ENCODE results near the gene SMYD3. TPM values are rescaled to one million over a fixed set of nuclear protein-coding genes. Genes with fewer than 3 reads are reported as not detected.

Gene SMYD3
- total and polyA plus RNA-seq, 10 of the 15 experiments (the other 5 are each of a cell fraction or from before 2014, with no cell fraction given): 18.3 to 54.0 (median 24.8) TPM

DNA sequence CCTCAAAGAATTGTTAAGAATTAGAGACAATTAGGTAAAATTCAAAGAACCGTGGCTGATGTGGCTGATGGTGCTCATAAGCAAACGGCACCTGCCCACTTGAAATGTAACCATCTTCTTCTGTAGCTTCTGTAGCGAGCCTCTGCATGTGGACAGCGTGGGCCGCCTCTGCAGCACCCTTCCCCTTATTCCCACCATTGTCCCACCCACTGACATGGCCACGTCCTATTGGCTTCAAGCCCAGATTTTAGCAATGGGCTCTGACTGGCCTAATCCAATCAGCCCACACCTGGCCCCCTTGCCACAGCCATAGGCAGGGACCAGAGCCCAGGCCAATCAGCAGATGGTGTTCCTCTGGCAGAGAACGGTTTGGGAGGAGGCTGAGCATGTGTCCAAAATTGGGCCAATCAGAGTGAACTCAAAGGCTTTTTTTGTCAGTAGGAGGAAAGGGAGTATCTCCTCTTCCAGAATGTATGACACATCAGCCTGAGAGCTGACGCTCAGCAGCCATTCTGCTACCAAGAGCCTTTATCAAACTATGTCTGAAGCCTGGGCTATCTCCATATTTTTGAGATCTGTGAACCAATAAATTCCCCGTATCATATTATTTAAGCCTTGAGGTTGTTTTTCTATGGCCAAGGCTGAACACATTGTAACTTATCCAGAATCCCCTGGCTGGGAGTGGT lies 518.5 kb downstream of the SMYD3 start:
- peaks cover 16% of the 10 kb centered on the region for H3K4me1 ChIP-seq (ENCODE audit: control insufficient read depth, insufficient read depth, low read length)
- intact Hi-C loops (cut with micrococcal nuclease; ENCODE audit: unreplicated experiment): no loop called here
- no peak overlapping the region for H2AFZ ChIP-seq (ENCODE audit: control insufficient read depth, low read depth, low read length)
- no peaks in the 10 kb centered on the region for H3K36me3 ChIP-seq (ENCODE audit: control insufficient read depth in 2 of 2, insufficient read depth in 2 of 2, low read length in 1 of 2)
- ChIA-PET SMC1A (ENCODE audit: uncharacterized antibody, unreplicated experiment) (interaction anchor here (0.7 to 3.4 kb wide), 4 partner anchors 11 to 92 kb away, joined by 3 to 11 read pairs (median 6); no protein-coding TSS in a partner anchor), CTCF (interaction anchor here (0.5 to 1.3 kb wide), 4 partner anchors 8 to 337 kb away, joined by 3 to 4 read pairs (median 3); no protein-coding TSS in a partner anchor), RAD21 (ENCODE audit: unreplicated experiment) (interaction anchor here (0.6 kb wide), 1 partner anchor 342 kb away, joined by 4 read pairs; no protein-coding TSS in a partner anchor), POLR2A (interaction anchor here (1.7 kb wide), 1 partner anchor 36 kb away, joined by 3 read pairs; no protein-coding TSS in a partner anchor)
- no peak overlapping the region for H3K4me3 ChIP-seq
- WGBS (ENCODE audit: insufficient coverage, insufficient replicate concordance, low lambda C conversion rate, missing lambda C conversion rate): 92% methylated on average over 9 of the region's 9 CpGs
- ATAC-seq (no peak), DNase-seq (ENCODE audit: low read depth, low spot score) (no peak), FAIRE-seq (no peak)
- H3K9ac ChIP-seq (ENCODE audit: control insufficient read depth, insufficient read depth, low read length): no peak overlapping the region
- H4K20me1 ChIP-seq (ENCODE audit: control insufficient read depth, insufficient read depth): no peaks in the 10 kb centered on the region
- H3K4me2 ChIP-seq (ENCODE audit: control insufficient read depth, insufficient read depth): no peak overlapping the region
- no TSS peak for BruUV-seq (replicated peaks)
- in situ Hi-C loops (cut with MboI): no loop called here
- no peaks in the 10 kb centered on the region for H3K79me2 ChIP-seq (ENCODE audit: control insufficient read depth, insufficient read depth, low read length)
- no peak overlapping the region for H3K27ac ChIP-seq (ENCODE audit: control insufficient read depth, insufficient read depth)
- no peaks in the 10 kb centered on the region for H3K27me3 ChIP-seq (replicated peaks in 1 of 2; ENCODE audit: control insufficient read depth in 2 of 2, insufficient read depth in 2 of 2, low read length in 1 of 2)
- no peaks in the 10 kb centered on the region; the same call in 2 of the 3 replicates for H3K9me3 ChIP-seq (replicated peaks; ENCODE audit: control insufficient read depth, insufficient read depth, low read length)
- TF ChIP-seq RFX5 (IDR thresholded peaks at IDR 0.05; ENCODE audit: low read depth, low read length) (no peak), CHD1 (IDR thresholded peaks at IDR 0.05; ENCODE audit: low read depth, low read length) (no peak), EED (IDR thresholded peaks at IDR 0.05; ENCODE audit: low read depth) (no peak), HDGF (IDR thresholded peaks at IDR 0.05) (no peak), ZNF217 (IDR thresholded peaks at IDR 0.05) (no peak), NBN (IDR thresholded peaks at IDR 0.05) (no peak), FOXM1 (IDR thresholded peaks at IDR 0.05; ENCODE audit: low read depth, low read length) (no peak), FOXK2 (IDR thresholded peaks at IDR 0.05) (no peak), ZNF622 (IDR thresholded peaks at IDR 0.05) (no peak), SRF (IDR thresholded peaks at IDR 0.05; ENCODE audit: low read depth in 2 of 2, low read length in 2 of 2) (no peak)
- TF ChIP-seq, protein P1, sequence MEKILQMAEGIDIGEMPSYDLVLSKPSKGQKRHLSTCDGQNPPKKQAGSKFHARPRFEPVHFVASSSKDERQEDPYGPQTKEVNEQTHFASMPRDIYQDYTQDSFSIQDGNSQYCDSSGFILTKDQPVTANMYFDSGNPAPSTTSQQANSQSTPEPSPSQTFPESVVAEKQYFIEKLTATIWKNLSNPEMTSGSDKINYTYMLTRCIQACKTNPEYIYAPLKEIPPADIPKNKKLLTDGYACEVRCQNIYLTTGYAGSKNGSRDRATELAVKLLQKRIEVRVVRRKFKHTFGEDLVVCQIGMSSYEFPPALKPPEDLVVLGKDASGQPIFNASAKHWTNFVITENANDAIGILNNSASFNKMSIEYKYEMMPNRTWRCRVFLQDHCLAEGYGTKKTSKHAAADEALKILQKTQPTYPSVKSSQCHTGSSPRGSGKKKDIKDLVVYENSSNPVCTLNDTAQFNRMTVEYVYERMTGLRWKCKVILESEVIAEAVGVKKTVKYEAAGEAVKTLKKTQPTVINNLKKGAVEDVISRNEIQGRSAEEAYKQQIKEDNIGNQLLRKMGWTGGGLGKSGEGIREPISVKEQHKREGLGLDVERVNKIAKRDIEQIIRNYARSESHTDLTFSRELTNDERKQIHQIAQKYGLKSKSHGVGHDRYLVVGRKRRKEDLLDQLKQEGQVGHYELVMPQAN (conservative IDR thresholded peaks at IDR 0.05): no peak
- TF ChIP-seq, protein P2, sequence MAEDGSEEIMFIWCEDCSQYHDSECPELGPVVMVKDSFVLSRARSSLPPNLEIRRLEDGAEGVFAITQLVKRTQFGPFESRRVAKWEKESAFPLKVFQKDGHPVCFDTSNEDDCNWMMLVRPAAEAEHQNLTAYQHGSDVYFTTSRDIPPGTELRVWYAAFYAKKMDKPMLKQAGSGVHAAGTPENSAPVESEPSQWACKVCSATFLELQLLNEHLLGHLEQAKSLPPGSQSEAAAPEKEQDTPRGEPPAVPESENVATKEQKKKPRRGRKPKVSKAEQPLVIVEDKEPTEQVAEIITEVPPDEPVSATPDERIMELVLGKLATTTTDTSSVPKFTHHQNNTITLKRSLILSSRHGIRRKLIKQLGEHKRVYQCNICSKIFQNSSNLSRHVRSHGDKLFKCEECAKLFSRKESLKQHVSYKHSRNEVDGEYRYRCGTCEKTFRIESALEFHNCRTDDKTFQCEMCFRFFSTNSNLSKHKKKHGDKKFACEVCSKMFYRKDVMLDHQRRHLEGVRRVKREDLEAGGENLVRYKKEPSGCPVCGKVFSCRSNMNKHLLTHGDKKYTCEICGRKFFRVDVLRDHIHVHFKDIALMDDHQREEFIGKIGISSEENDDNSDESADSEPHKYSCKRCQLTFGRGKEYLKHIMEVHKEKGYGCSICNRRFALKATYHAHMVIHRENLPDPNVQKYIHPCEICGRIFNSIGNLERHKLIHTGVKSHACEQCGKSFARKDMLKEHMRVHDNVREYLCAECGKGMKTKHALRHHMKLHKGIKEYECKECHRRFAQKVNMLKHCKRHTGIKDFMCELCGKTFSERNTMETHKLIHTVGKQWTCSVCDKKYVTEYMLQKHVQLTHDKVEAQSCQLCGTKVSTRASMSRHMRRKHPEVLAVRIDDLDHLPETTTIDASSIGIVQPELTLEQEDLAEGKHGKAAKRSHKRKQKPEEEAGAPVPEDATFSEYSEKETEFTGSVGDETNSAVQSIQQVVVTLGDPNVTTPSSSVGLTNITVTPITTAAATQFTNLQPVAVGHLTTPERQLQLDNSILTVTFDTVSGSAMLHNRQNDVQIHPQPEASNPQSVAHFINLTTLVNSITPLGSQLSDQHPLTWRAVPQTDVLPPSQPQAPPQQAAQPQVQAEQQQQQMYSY (CRISPR knock-in tag; IDR thresholded peaks at IDR 0.05): no peak
- TF ChIP-seq, protein P3, sequence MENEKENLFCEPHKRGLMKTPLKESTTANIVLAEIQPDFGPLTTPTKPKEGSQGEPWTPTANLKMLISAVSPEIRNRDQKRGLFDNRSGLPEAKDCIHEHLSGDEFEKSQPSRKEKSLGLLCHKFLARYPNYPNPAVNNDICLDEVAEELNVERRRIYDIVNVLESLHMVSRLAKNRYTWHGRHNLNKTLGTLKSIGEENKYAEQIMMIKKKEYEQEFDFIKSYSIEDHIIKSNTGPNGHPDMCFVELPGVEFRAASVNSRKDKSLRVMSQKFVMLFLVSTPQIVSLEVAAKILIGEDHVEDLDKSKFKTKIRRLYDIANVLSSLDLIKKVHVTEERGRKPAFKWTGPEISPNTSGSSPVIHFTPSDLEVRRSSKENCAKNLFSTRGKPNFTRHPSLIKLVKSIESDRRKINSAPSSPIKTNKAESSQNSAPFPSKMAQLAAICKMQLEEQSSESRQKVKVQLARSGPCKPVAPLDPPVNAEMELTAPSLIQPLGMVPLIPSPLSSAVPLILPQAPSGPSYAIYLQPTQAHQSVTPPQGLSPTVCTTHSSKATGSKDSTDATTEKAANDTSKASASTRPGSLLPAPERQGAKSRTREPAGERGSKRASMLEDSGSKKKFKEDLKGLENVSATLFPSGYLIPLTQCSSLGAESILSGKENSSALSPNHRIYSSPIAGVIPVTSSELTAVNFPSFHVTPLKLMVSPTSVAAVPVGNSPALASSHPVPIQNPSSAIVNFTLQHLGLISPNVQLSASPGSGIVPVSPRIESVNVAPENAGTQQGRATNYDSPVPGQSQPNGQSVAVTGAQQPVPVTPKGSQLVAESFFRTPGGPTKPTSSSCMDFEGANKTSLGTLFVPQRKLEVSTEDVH (IDR thresholded peaks at IDR 0.05; ENCODE audit: low read depth, partially characterized antibody): no peak
- TF ChIP-seq, protein P4, sequence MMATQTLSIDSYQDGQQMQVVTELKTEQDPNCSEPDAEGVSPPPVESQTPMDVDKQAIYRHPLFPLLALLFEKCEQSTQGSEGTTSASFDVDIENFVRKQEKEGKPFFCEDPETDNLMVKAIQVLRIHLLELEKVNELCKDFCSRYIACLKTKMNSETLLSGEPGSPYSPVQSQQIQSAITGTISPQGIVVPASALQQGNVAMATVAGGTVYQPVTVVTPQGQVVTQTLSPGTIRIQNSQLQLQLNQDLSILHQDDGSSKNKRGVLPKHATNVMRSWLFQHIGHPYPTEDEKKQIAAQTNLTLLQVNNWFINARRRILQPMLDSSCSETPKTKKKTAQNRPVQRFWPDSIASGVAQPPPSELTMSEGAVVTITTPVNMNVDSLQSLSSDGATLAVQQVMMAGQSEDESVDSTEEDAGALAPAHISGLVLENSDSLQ (IDR thresholded peaks at IDR 0.05): no peak
